Measurements from ENCODE around the gene NEDD4L.

Gene NEDD4L

DNA sequence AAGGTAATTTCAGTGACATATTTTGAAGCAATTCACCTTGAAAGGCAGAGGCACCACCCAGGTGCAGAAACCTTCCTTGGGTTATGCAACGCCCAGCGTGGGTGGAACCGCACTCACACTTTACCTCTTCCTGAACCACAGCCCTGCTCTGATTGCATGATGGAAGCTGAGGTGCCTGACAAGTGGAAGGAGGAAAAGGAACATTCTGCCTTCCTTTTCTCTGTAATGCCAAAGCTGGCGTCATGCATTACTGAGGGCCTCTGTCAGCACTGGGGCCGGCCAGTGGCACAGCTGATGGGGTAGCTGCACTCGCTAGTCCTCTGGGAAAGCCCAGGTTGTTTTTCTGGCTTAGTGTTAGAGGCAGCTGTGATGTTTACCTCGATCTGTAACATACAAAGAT is 266.5 kb downstream of the NEDD4L start:
- no peak for DNase-seq (ENCODE audit: low spot score)
- TF ChIP-seq, protein P1, sequence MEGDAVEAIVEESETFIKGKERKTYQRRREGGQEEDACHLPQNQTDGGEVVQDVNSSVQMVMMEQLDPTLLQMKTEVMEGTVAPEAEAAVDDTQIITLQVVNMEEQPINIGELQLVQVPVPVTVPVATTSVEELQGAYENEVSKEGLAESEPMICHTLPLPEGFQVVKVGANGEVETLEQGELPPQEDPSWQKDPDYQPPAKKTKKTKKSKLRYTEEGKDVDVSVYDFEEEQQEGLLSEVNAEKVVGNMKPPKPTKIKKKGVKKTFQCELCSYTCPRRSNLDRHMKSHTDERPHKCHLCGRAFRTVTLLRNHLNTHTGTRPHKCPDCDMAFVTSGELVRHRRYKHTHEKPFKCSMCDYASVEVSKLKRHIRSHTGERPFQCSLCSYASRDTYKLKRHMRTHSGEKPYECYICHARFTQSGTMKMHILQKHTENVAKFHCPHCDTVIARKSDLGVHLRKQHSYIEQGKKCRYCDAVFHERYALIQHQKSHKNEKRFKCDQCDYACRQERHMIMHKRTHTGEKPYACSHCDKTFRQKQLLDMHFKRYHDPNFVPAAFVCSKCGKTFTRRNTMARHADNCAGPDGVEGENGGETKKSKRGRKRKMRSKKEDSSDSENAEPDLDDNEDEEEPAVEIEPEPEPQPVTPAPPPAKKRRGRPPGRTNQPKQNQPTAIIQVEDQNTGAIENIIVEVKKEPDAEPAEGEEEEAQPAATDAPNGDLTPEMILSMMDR (IDR thresholded peaks at IDR 0.05; ENCODE audit: extremely low read depth, missing control alignments) = no peak

DNA sequence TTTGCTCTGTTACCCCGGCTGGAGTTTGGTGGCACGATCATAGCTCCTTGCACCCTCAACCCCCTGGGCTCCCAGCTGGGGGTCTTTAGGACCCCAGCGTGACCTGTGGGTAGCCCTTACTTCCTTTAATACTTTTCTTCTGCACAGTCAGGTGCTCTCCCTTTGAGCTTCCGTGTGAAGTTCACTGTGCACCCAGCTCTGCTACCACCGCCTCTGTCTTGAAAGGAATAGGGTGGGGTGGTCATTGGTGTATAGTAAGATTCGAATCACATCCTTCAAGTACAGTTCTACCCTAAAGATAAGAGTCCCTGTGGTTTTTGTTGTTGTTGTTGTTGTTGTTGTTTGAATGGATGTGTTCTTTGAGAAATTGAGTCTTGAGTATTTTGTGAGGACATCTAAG is 267.4 kb downstream of the NEDD4L start:
- TF ChIP-seq, protein P1 (IDR thresholded peaks at IDR 0.05; ENCODE audit: extremely low read depth, missing control alignments) = no peak
- no peak for DNase-seq (ENCODE audit: low spot score)

DNA sequence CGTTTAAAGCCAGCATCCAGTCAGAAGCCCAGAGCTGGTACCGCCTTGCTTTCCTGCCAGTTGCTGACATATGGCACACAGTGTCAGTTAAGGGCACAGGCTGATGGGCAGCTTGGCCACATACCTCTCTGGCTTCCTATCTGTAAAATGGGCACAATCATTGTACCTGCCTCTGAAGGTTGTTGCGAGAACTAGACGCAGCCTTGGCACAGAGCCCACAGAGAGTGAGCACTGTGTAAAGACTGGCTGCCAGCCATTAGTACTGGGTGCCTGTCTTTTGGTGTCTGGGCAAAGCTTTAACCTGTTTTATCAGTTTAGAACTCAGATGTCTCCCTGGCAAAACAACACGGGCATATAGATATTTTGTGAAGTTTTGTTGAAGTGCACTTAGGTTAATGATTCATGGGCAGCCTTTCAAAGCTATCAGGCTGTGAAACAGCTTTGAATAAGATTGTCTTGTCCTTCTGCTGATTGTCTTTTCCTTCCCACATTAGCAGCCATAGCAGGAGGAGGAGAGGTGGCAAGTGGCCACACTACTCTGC is 269.5 kb downstream of the NEDD4L start:
- TF ChIP-seq, protein P1 (IDR thresholded peaks at IDR 0.05; ENCODE audit: extremely low read depth, missing control alignments) = no peak
- no peak for DNase-seq (ENCODE audit: low spot score)

DNA sequence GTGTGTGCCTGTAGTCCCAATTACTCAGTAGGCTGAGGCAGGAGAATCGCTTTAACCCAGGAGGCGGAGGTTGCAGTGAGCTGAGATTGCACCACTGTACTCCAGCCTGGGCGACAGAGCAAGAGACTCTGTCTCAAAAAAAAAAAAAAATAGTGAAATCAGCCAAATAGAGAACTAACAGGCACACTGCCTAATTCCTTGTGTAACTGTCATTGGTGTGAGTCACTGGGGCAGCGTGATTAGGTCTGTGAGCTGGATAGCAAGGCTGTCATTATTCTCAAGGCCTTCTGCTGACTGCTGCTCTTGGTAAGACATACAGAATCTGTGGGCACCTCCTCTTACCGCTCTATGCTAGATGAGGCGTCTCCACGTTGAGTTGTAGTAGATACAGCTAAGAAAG is 270.3 kb downstream of the NEDD4L start:
- TF ChIP-seq, protein P1 (IDR thresholded peaks at IDR 0.05; ENCODE audit: extremely low read depth, missing control alignments) = no peak
- no peak for DNase-seq (ENCODE audit: low spot score)

DNA sequence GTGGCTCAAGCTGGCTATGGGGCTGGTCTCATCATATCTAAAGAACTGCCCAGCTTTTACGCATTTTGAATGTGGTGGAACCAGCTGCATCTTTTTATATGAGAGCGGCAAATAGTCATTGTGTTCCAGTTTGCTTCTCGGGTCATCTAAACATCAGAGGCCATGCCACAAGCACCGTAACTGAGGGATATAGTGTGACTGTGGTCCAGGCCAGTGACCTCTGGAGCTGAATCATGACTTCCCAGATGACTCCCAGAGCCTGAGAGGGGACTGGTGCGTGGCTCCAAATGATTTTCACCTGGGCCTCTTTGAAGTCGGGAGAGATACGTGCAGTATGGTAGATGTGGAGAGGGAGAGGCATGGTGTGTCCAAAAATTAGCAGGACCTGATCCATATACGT is 271.0 kb downstream of the NEDD4L start:
- no peak for DNase-seq (ENCODE audit: low spot score)
- TF ChIP-seq, protein P1 (IDR thresholded peaks at IDR 0.05; ENCODE audit: extremely low read depth, missing control alignments) = no peak

DNA sequence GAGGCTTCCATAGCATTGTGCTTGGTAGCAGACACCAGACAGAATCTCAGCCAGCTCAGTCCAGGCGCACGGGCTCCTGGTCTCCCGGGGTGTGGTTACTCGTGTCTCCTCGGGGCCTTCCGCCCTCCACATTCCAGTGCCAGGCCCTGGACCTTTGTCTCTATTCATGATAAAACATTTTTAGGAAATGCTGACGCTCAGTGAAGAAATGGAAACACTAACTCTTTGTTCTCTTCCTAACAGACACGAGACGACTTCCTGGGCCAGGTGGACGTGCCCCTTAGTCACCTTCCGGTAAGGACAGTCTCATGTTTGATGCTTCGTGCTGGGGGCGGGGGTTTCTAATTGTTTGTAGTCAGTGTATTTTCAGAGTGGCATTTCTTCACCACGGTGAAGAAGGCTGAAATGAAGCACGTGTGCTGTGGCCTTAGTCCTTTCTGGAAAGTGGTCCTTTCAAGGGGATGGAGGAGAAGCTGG is 271.8 kb downstream of the NEDD4L start:
- DNase-seq (ENCODE audit: low spot score) = no peak
- TF ChIP-seq, protein P1 (IDR thresholded peaks at IDR 0.05; ENCODE audit: extremely low read depth, missing control alignments) = no peak

DNA sequence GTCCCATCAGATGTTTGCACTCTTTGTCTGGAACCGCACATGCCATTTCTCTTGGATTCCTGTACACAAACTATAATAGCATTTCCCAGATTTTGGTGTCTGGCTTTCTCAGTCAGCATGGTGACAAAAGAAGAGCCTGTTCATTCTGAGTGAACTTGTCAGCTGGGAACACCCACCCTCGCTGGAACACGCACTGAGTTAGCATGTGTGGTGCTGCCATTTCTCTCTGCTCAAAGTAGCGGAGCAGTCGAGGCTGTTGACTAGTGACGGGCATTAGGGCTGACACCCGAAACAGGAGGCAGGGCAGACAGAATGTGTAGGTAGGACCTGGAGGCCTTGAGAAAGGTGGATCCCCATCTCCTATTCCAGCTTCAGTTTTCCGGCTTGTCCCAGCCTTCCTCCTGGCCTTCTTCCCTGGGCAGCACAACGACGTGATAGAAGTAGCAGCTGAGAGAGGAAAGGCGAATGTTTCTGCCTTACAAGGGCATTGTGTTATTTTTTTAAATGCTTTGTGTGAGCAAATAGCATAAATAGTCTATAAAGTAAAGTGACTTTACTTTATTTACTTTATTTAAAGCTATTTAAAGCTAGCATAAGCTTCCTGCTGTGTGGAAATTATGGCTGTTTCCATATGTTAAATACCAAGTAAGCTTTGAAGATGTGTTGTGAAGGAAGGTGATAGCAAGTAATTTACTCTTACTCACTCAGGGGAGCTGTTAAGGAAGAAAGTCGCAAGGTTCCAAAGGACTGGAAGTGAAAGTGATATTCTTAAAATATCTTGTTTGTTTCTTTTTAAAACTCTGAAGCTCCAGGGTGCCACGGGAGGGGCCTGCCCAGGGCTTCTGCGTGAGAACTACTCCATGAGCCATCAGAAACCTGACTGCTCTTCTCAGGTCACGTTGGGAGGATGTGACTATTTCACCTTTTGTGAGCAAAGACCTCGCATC is 272.6 kb downstream of the NEDD4L start:
- peak; percentile 18 for DNase-seq (ENCODE audit: low spot score)
- TF ChIP-seq, protein P1 (IDR thresholded peaks at IDR 0.05; ENCODE audit: extremely low read depth, missing control alignments) = no peak

Measured in GM20000 (cell line).